AG04449 (cell line): ENCODE measurements around the gene NSFL1C.

ENCODE experiments used
- CTCF ChIA-PET: fragments of 350-600 bp; formaldehyde crosslinking; extraction: SDS; loops from one replicate; lab custom pipeline; 2021; ENCODE audit warnings: antibody characterized with exemption; lab: Yijun Ruan, JAX
- POLR2A ChIA-PET: fragments of 400-600, 350-600 bp; formaldehyde crosslinking; extraction: SDS; loops from one replicate; lab custom pipeline; 2020; ENCODE audit warnings: antibody characterized with exemption, inconsistent platforms; lab: Yijun Ruan, JAX
- DNase-seq: peaks from one replicate; pipeline ENCODE4 v3.0.0-alpha.2; 2010; ENCODE audit warnings: low read depth, low spot score
- H3K4me3 ChIP-seq: 2 replicates; pipeline ENCODE4 v1.5.1; 2011; ENCODE audit warnings: low read depth, mild to moderate bottlenecking, control low read depth, low read length
- TF ChIP-seq, protein P1 (sequence below): IDR thresholded peaks from one replicate; pipeline ENCODE4 v1.5.1; 2011; ENCODE audit warnings: mild to moderate bottlenecking, moderate library complexity, low read length, control low read depth, inconsistent platforms; ENCODE audit not compliant: insufficient read depth; ENCODE audit errors: missing control alignments

The NSFL1C gene

DNA sequence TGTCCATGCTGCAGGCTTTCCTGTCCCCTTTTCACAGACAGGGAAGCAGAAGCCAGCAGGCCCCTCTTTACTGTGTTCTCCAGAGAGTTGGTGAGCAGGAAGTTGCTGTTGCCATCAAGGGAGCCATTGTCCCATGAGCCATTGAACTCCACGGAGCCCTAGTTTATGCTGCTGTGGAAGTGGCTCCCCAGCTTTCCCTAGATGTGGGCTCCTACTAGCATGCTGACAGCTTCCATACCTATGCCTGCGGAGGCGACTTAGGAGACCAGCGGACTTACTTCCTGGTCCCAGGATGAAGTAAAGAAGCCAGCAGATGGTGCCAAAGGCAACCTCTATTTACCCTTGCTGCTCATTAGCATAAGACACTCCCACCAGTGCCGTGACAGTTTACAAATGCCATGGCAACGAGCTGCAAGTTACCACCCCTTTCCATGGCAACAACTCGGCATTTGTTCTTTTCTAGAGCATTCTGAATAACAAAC lies 43.0 kb downstream of the NSFL1C start:
- POLR2A ChIA-PET: no interaction called here
- CTCF ChIA-PET: interaction anchor here (1.0 to 9.4 kb wide), 3 partner anchors 14 to 114 kb away, joined by 3 to 104 read pairs (median 3); no protein-coding TSS in a partner anchor
- no peak for DNase-seq
- H3K4me3 ChIP-seq: no peak overlapping the region
- TF ChIP-seq, protein P1, sequence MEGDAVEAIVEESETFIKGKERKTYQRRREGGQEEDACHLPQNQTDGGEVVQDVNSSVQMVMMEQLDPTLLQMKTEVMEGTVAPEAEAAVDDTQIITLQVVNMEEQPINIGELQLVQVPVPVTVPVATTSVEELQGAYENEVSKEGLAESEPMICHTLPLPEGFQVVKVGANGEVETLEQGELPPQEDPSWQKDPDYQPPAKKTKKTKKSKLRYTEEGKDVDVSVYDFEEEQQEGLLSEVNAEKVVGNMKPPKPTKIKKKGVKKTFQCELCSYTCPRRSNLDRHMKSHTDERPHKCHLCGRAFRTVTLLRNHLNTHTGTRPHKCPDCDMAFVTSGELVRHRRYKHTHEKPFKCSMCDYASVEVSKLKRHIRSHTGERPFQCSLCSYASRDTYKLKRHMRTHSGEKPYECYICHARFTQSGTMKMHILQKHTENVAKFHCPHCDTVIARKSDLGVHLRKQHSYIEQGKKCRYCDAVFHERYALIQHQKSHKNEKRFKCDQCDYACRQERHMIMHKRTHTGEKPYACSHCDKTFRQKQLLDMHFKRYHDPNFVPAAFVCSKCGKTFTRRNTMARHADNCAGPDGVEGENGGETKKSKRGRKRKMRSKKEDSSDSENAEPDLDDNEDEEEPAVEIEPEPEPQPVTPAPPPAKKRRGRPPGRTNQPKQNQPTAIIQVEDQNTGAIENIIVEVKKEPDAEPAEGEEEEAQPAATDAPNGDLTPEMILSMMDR: no peak

DNA sequence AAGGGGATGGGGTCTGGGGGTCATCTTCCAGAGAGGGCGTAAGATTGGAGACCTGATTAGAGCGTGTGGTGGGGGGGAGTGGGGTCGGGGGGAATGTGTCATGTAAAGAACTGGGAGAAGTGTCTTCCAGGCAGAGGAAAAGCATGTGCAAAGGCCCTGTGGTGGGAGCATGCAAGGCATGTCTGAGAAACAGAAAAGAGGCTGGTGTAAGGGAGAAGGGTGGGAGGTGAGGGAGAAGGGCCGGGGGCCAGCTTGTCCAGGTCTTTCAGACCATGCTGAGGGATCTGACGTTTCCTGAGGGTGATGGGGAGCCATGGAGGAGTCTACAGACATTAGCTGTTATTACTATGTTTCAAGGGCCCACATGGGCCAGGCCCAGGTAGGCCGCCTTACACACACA lies 43.4 kb downstream of the NSFL1C start:
- CTCF ChIA-PET: interaction anchor here (1.0 to 9.4 kb wide), 3 partner anchors 15 to 113 kb away, joined by 3 to 104 read pairs (median 3); no protein-coding TSS in a partner anchor
- DNase-seq: no peak
- TF ChIP-seq, protein P1: no peak
- no peak overlapping the region for H3K4me3 ChIP-seq
- POLR2A ChIA-PET: no interaction called here

DNA sequence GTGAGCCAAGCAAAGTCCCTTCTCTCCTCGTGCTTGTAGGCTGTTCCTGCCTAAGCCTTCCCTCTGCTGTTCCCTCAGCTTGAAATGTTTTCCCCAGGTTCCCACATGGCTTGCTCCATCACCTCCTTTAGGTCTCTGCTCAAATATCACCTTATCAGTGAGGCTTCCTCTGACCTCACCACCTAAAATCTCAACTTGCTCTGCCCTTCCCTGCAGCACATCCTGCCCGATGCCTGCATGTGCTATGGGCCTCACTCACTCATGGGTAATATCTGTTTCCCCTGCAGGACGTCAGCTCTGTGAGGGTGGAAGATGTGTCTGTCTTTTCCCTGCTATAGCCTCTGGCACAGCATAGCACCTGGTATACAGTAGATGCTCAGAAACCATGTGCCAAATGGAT lies 43.9 kb downstream of the NSFL1C start:
- no peak for DNase-seq
- TF ChIP-seq, protein P1: no peak
- POLR2A ChIA-PET: no interaction called here
- no peak overlapping the region for H3K4me3 ChIP-seq
- CTCF ChIA-PET: interaction anchor here (9.4 kb wide), 1 partner anchor 15 kb away, joined by 104 read pairs; no protein-coding TSS in a partner anchor

DNA sequence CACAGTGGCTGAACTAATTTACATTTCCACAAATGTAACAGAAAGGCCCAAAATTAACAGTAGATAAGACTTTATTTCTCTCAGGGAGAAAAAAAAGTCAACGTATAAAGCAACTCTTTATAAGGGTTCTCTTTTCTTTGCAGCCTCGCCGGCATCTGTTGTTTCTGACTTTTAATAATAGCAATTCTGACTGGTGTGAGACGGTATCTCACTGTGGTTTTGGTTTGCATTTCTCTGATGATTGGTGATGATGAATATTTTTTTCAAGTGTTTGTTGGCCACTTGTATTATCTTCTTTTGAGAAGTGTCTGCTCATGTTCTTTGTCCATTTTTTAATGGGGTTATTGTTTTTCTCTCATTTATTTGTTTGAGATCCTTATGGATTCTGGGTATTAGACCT lies 46.6 kb downstream of the NSFL1C start:
- no peak for DNase-seq
- H3K4me3 ChIP-seq: no peak overlapping the region
- CTCF ChIA-PET: interaction anchor here (0.6 to 9.4 kb wide), 4 partner anchors 18 to 198 kb away, joined by 3 to 104 read pairs (median 4); no protein-coding TSS in a partner anchor
- POLR2A ChIA-PET: no interaction called here
- TF ChIP-seq, protein P1: no peak

DNA sequence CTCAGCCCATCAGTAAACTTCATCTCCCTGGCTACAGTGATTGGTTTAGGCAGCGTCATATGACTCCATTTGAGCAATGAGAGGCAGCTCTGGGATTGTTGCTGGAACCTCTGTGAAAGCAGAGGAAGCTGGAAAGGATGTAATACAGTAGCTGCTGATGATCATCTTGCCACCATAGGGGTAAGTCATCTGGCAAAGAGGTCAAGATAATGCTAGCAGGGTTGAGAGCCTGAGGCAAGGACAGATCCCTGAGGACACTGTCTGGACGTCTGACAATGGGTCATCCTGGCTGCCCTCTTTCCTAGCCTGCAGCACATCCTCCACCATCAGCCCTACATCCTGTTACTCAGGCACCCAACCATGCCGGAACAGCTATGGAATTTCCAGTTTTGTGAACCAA lies 48.3 kb downstream of the NSFL1C start:
- CTCF ChIA-PET: interaction anchor here (1.9 kb wide), 1 partner anchor 19 kb away, joined by 6 read pairs; no protein-coding TSS in a partner anchor

DNA sequence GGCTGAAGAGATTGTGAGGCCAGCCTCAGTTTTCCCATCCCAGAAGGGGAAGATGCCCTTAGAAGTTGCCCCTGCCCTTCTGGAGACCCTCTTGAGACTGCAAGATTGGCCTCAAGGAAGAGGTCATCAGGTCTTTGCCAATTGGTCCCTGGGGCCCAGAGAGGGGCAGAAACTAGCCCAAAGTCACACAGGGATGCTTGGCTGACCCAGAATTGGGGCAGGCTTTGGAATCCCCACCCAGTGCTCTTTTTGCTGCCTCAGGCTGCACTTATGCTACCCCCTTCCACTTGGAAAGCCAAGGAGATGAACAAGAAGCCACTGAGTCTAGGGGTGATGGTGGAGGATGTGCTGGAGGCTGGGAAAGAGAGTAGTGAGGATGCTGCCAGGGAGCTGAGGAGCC lies 48.9 kb downstream of the NSFL1C start:
- ChIA-PET POLR2A (interaction anchor here (1.0 kb wide), 1 partner anchor 95 kb away, joined by 3 read pairs; no protein-coding TSS in a partner anchor), CTCF (interaction anchor here (1.0 to 1.9 kb wide), 2 partner anchors 20 to 21 kb away, joined by 3 to 6 read pairs; no protein-coding TSS in a partner anchor)
- no peak for DNase-seq
- TF ChIP-seq, protein P1: no peak
- no peak overlapping the region for H3K4me3 ChIP-seq

More for the DNA sequence above, 48.3 kb downstream of the NSFL1C start:
- H3K4me3 ChIP-seq: no peak overlapping the region
- POLR2A ChIA-PET: interaction anchor here (1.0 kb wide), 1 partner anchor 96 kb away, joined by 3 read pairs; no protein-coding TSS in a partner anchor
- no peak for DNase-seq
- TF ChIP-seq, protein P1: no peak
